OCI-LY7 (cell line): ENCODE results near the gene METAP1D. TPM values are rescaled to one million over a fixed set of nuclear protein-coding genes. Genes with fewer than 3 reads are reported as not detected.

ENCODE experiments used
- BruUV-seq: library from RNA; stranded (reverse); fragments of 400-500 nt; replicated peaks from 2 replicates; lab custom pipeline; 2021; lab: Mats Ljungman, UMichigan
- CTCF ChIA-PET: fragments of 300-600 bp; sonication (Branson Sonifier 250); formaldehyde crosslinking; loops from one replicate; lab custom pipeline; 2022; ENCODE audit warnings: antibody characterized with exemption; ENCODE audit not compliant: unreplicated experiment; lab: Charles Lee
- POLR2A ChIA-PET: fragments of 300-600 bp; sonication (Branson Sonifier 250); formaldehyde crosslinking; loops from one replicate; lab custom pipeline; 2022; ENCODE audit warnings: antibody characterized with exemption; lab: Charles Lee
- DNase-seq: peaks from one replicate; pipeline ENCODE4 v3.0.0-alpha.2; 2015; ENCODE audit warnings: low spot score
- H2AFZ ChIP-seq: fragments of 200-600 bp; sonication (generic), shearing (Covaris generic); 2 replicates; pipeline ENCODE4 v1.6.1; 2014; ENCODE audit warnings: mild to moderate bottlenecking, antibody characterized with exemption, low read length, moderate library complexity
- H3K27ac ChIP-seq: fragments of 200-600 bp; sonication (generic); 2 replicates; pipeline ENCODE4 v1.5.1; 2014; ENCODE audit warnings: mixed run types, low read depth, mild to moderate bottlenecking, moderate library complexity, low read length, inconsistent platforms; ENCODE audit not compliant: poor library complexity, severe bottlenecking
- H3K36me3 ChIP-seq: fragments of 200-600 bp; sonication (generic); 2 replicates; pipeline ENCODE4 v1.6.1; 2014; ENCODE audit warnings: mild to moderate bottlenecking, antibody characterized with exemption, low read length, moderate library complexity, mixed read lengths; ENCODE audit not compliant: insufficient read depth
- H3K4me1 ChIP-seq: fragments of 200-600 bp; sonication (generic); 2 replicates; pipeline ENCODE4 v1.5.1; 2014; ENCODE audit warnings: mild to moderate bottlenecking, low read length; ENCODE audit not compliant: insufficient read depth, poor library complexity, severe bottlenecking
- H3K4me2 ChIP-seq: fragments of 200-600 bp; sonication (generic); 2 replicates; pipeline ENCODE4 v1.6.1; 2014; ENCODE audit warnings: mild to moderate bottlenecking, low read length
- H3K4me3 ChIP-seq: fragments of 200-600 bp; sonication (generic); 2 replicates; pipeline ENCODE4 v1.5.1; 2014; ENCODE audit warnings: mild to moderate bottlenecking, low read depth, low read length; ENCODE audit not compliant: poor library complexity, severe bottlenecking
- H3K79me2 ChIP-seq: fragments of 200-600 bp; sonication (generic); 2 replicates; pipeline ENCODE4 v1.6.1; 2016; ENCODE audit warnings: low read depth, mild to moderate bottlenecking, low read length, moderate library complexity, mixed read lengths; ENCODE audit not compliant: insufficient read depth
- H3K9me2 ChIP-seq: fragments of 200-600 bp; sonication (generic); 2 replicates; pipeline ENCODE4 v1.6.1; 2016; ENCODE audit warnings: mild to moderate bottlenecking, low read length, mixed read lengths; ENCODE audit not compliant: insufficient read depth
- H3K9me3 ChIP-seq: fragments of 200-600 bp; sonication (generic); 2 replicates; pipeline ENCODE4 v1.6.1; 2014; ENCODE audit warnings: mild to moderate bottlenecking, mixed run types, low read length, mixed read lengths
- H4K20me1 ChIP-seq: fragments of 200-600 bp; sonication (generic); 2 replicates; pipeline ENCODE4 v1.6.1; 2014; ENCODE audit warnings: mild to moderate bottlenecking, antibody characterized with exemption, low read length, moderate library complexity, mixed read lengths; ENCODE audit not compliant: insufficient read depth
- CTCF ChIP-seq: fragments of 200-600 bp; sonication (generic); conservative IDR thresholded peaks from 2 replicates; pipeline ENCODE4 v1.5.1; 2014; ENCODE audit warnings: mild to moderate bottlenecking, antibody characterized with exemption, low read length, moderate library complexity, mixed read lengths
- EZH2phosphoT487 ChIP-seq: fragments of 200-600 bp; sonication (generic); IDR thresholded peaks from 2 replicates; pipeline ENCODE4 v1.6.1; 2018; ENCODE audit warnings: low read depth, borderline replicate concordance, mild to moderate bottlenecking, mixed run types, antibody characterized with exemption, low read length, moderate library complexity, mixed read lengths
- intact Hi-C: fragments of 100-400 bp; cut with micrococcal nuclease; formaldehyde crosslinking; loops from one replicate; pipeline ENCODE4 v1.10.0; 2022; ENCODE audit not compliant: unreplicated experiment
- total RNA-seq, 2 experiments: library from RNA; depleted of rRNA in 1 of 2; stranded (reverse); fragments of >200 nt in 1 of 2; shearing (Covaris generic) in 1 of 2; gene quantifications; 2 replicates each; pipeline ENCODE4 v1.2.3, GENCODE V29; 2014 to 2022

METAP1D gene
- total RNA-seq, 2 experiments from 2014 or later: 11.0 to 11.8 TPM

GRCh38 chr2:172081221-172082022 is 81.7 kb downstream of the METAP1D start:
- no peak overlapping the region for H3K27ac ChIP-seq
- no peaks in the 10 kb centered on the region for H3K9me3 ChIP-seq
- POLR2A ChIA-PET: interaction anchor here (0.5 to 0.7 kb wide), 2 partner anchors 42 to 522 kb away, joined by 4 to 8 read pairs; no protein-coding TSS in a partner anchor
- CTCF ChIA-PET: no interaction called here
- no peak overlapping the region for H3K4me3 ChIP-seq
- no peaks in the 10 kb centered on the region for H3K36me3 ChIP-seq
- BruUV-seq: no TSS peak
- no peak for DNase-seq
- TF ChIP-seq EZH2phosphoT487: no peak
- no peak for TF ChIP-seq CTCF
- no peak overlapping the region for H3K4me2 ChIP-seq
- H4K20me1 ChIP-seq: no peaks in the 10 kb centered on the region
- H3K9me2 ChIP-seq: no peaks in the 10 kb centered on the region
- no peak overlapping the region for H2AFZ ChIP-seq
- H3K79me2 ChIP-seq: no peaks in the 10 kb centered on the region
- intact Hi-C loops: no loop called here
- peaks cover 6% of the 10 kb centered on the region for H3K4me1 ChIP-seq

GRCh38 chr2:172082105-172082943 is 82.6 kb downstream of the METAP1D start:
- CTCF ChIA-PET: no interaction called here
- POLR2A ChIA-PET: interaction anchor here (0.7 kb wide), 1 partner anchor 43 kb away, joined by 8 read pairs; no protein-coding TSS in a partner anchor
- Histone ChIP-seq H3K4me3 (no peak overlapping the region), H3K79me2 (no peaks in the 10 kb centered on the region), H3K4me2 (no peak overlapping the region), H2AFZ (no peak overlapping the region), H3K36me3 (no peaks in the 10 kb centered on the region), H4K20me1 (no peaks in the 10 kb centered on the region), H3K9me2 (no peaks in the 10 kb centered on the region), H3K9me3 (no peaks in the 10 kb centered on the region), H3K4me1 (peaks cover 6% of the 10 kb centered on the region), H3K27ac (no peak overlapping the region)
- intact Hi-C loops: no loop called here
- no peak for DNase-seq
- TF ChIP-seq EZH2phosphoT487: no peak
- TF ChIP-seq CTCF: no peak
- no TSS peak for BruUV-seq
